Measurements from ENCODE around the gene TMEM150B. TPM values are rescaled to one million over a fixed set of nuclear protein-coding genes. Genes with fewer than 3 reads are reported as not detected.

TMEM150B gene
- total and polyA plus RNA-seq, 2 donors (not counting 3 experiments of a cell fraction or from before 2014, with no cell fraction given) = not detected

GRCh38 chr19:55284405-55285058 lies 40.6 kb downstream of the TMEM150B start:
- H3K9me3 ChIP-seq (replicated peaks; ENCODE audit: control insufficient read depth, insufficient read depth, low read length) = no peaks in the 10 kb centered on the region
- no peak overlapping the region for H3K9ac ChIP-seq (replicated peaks; ENCODE audit: extremely low read depth, insufficient read depth, low read length)
- H4K20me1 ChIP-seq (replicated peaks; ENCODE audit: control insufficient read depth, extremely low read depth, insufficient read depth, low read length) = no peaks in the 10 kb centered on the region
- intact Hi-C loops (cut with micrococcal nuclease) (no loop called here), dilution Hi-C loops (cut with MboI; ENCODE audit: extremely low pct_ligation_motif_present, low sequenced_read_pairs) (no loop called here)
- no peaks in the 10 kb centered on the region for H3K4me1 ChIP-seq (ENCODE audit: control insufficient read depth, extremely low read depth, insufficient read depth, low read length)
- no peak for FAIRE-seq
- no TSS peak for BruUV-seq (replicated peaks)
- DNase-seq (ENCODE audit: low read depth, low spot score) = no peak
- no peaks in the 10 kb centered on the region for H3K9me1 ChIP-seq (replicated peaks; ENCODE audit: control insufficient read depth, extremely low read depth, insufficient read depth, low read length)
- ChIA-PET CTCF (no interaction called here), POLR2A (no interaction called here)
- H3K4me3 ChIP-seq (replicated peaks in 1 of 3; ENCODE audit: insufficient read depth in 1 of 3, low read depth in 1 of 3, low read length in 3 of 3) = no peak overlapping the region
- H3K27me3 ChIP-seq (ENCODE audit: control insufficient read depth in 2 of 2, insufficient read depth in 2 of 2, low read length in 2 of 2) = peaks cover 5 to 6% of the 10 kb centered on the region in 2 experiments
- no peaks in the 10 kb centered on the region for H3K36me3 ChIP-seq (ENCODE audit: control insufficient read depth in 2 of 2, extremely low read depth in 1 of 2, insufficient read depth in 2 of 2, low read length in 2 of 2)
- no peak for TF ChIP-seq GATA2 (IDR thresholded peaks at IDR 0.05; ENCODE audit: insufficient read depth, insufficient read length, low read depth, low read length)
- TF ChIP-seq POLR2AphosphoS5 (IDR thresholded peaks at IDR 0.05; ENCODE audit: insufficient read depth, low read depth, low read length) = no peak
- H2AFZ ChIP-seq (ENCODE audit: low read depth, low read length) = no peak overlapping the region
- no peak overlapping the region for H3K27ac ChIP-seq (ENCODE audit: insufficient read depth, low read depth, low read length)
- no peak overlapping the region for H3K4me2 ChIP-seq (ENCODE audit: insufficient read depth, low read length)
- no peaks in the 10 kb centered on the region for H3K79me2 ChIP-seq (ENCODE audit: control insufficient read depth, insufficient read depth, low read length)

- Histone ChIP-seq H3K36me3 (ENCODE audit: control insufficient read depth in 2 of 2, extremely low read depth in 1 of 2, insufficient read depth in 2 of 2, low read length in 2 of 2) (no peaks in the 10 kb centered on the region), H3K79me2 (ENCODE audit: control insufficient read depth, insufficient read depth, low read length) (no peaks in the 10 kb centered on the region), H3K4me2 (ENCODE audit: insufficient read depth, low read length) (no peak within 1 kb of the TSS), H3K9ac (replicated peaks; ENCODE audit: extremely low read depth, insufficient read depth, low read length) (no peak within 1 kb of the TSS), H3K4me1 (ENCODE audit: control insufficient read depth, extremely low read depth, insufficient read depth, low read length) (peaks cover 3% of the 10 kb centered on the region), H2AFZ (ENCODE audit: low read depth, low read length) (no peak within 1 kb of the TSS), H3K4me3 (replicated peaks in 1 of 3; ENCODE audit: insufficient read depth in 1 of 3, low read depth in 1 of 3, low read length in 3 of 3) (no peak within 1 kb of the TSS), H3K27ac (ENCODE audit: insufficient read depth, low read depth, low read length) (no peak within 1 kb of the TSS), H4K20me1 (replicated peaks; ENCODE audit: control insufficient read depth, extremely low read depth, insufficient read depth, low read length) (no peaks in the 10 kb centered on the region), H3K27me3 (ENCODE audit: control insufficient read depth in 2 of 2, insufficient read depth in 2 of 2, low read length in 2 of 2) (peaks cover 5 to 6% of the 10 kb centered on the region in 2 experiments), H3K9me3 (replicated peaks; ENCODE audit: control insufficient read depth, insufficient read depth, low read length) (no peaks in the 10 kb centered on the region), H3K9me1 (replicated peaks; ENCODE audit: control insufficient read depth, extremely low read depth, insufficient read depth, low read length) (no peaks in the 10 kb centered on the region)
- ChIA-PET CTCF (interaction anchor here (1.2 kb wide), 1 partner anchor 8 kb away, joined by 3 read pairs; no protein-coding TSS in a partner anchor), POLR2A (no interaction called here)
- no TSS peak for BruUV-seq (replicated peaks)
- dilution Hi-C loops (cut with MboI; ENCODE audit: extremely low pct_ligation_motif_present, low sequenced_read_pairs) (no loop called here), intact Hi-C loops (cut with micrococcal nuclease) (no loop called here)
- no peak for DNase-seq (ENCODE audit: low read depth, low spot score)
- no peak for FAIRE-seq
- TF ChIP-seq EZH2 (IDR thresholded peaks at IDR 0.05; ENCODE audit: borderline replicate concordance, low read depth, low read length, severe bottlenecking) = peak; percentile 58
- no peak for TF ChIP-seq GATA2 (IDR thresholded peaks at IDR 0.05; ENCODE audit: insufficient read depth, insufficient read length, low read depth, low read length)
Observed at GRCh38 chr19:55283548-55284377, 41.4 kb downstream of the TMEM150B start, which contains the start of gene BRSK1. BRSK1 (plus strand) TSS chr19:55283997; CDS start chr19:55284443, 446 bp downstream.
